ENCODE data around the gene KIRREL2. TPM values are rescaled to one million over a fixed set of nuclear protein-coding genes. Genes with fewer than 3 reads are reported as not detected.

Gene KIRREL2
- total and polyA plus RNA-seq, 2 donors (not counting 1 experiment from before 2014, with no cell fraction given) = not detected

GRCh38 chr19:35813043-35813890 lies 43.4 kb upstream of the KIRREL2 start:
- Mint-ChIP-seq H3K9me3 (ENCODE audit: insufficient read depth) (no peaks in the 10 kb centered on the region), H3K4me1 (no peaks in the 10 kb centered on the region), H3K4me3 (no peak overlapping the region), H3K27me3 (peaks cover 23% of the 10 kb centered on the region), H3K27ac (no peak overlapping the region)
- Histone ChIP-seq H3K4me1 (ENCODE audit: control insufficient read depth in 2 of 2, insufficient read depth in 2 of 2, low read length in 2 of 2) (no peaks in the 10 kb centered on the region), H2AFZ (ENCODE audit: insufficient read depth, low read depth, low read length, poor library complexity, severe bottlenecking) (no peak overlapping the region), H3K27me3 (replicated peaks in 1 of 4; ENCODE audit: control extremely low read depth in 1 of 4, control insufficient read depth in 3 of 4, insufficient read depth in 4 of 4, low read length in 3 of 4) (peaks cover 0 to 2% (median 0%) of the 10 kb centered on the region in 4 experiments), H3K4me2 (replicated peaks; ENCODE audit: low read depth, low read length, poor library complexity, severe bottlenecking) (no peak overlapping the region), H3K9me3 (ENCODE audit: control extremely low read depth in 1 of 3, control insufficient read depth in 2 of 3, insufficient read depth in 1 of 3, low read length in 2 of 3) (peaks cover 0 to 2% (median 0%) of the 10 kb centered on the region in 3 donors), H3K4me3 (ENCODE audit: control extremely low read depth in 1 of 5, extremely low read depth in 1 of 5, insufficient read depth in 1 of 5, low read depth in 2 of 5, low read length in 4 of 5) (no peak overlapping the region), H3K27ac (ENCODE audit: low read length in 2 of 2) (no peak overlapping the region), H3K9ac (ENCODE audit: low read length) (no peak overlapping the region), H3K36me3 (replicated peaks in 1 of 2; ENCODE audit: control extremely low read depth in 1 of 2, control insufficient read depth in 1 of 2, extremely low read depth in 1 of 2, insufficient read depth in 2 of 2, low read length in 1 of 2) (no peaks in the 10 kb centered on the region), H4K20me1 (ENCODE audit: control insufficient read depth, insufficient read depth, low read length, poor library complexity, severe bottlenecking) (no peaks in the 10 kb centered on the region), H3K79me2 (ENCODE audit: control insufficient read depth, insufficient read depth, low read length) (no peaks in the 10 kb centered on the region)
- no peak for TF ChIP-seq CTCF (IDR thresholded peaks at IDR 0.05)
- TF ChIP-seq EZH2 (IDR thresholded peaks at IDR 0.05; ENCODE audit: borderline replicate concordance, insufficient read depth, low read depth, low read length, poor library complexity, severe bottlenecking) = no peak
- ATAC-seq (ENCODE audit: low read depth) (no peak), DNase-seq (no peak)
- 76% methylated on average over 4 of the region's 11 CpGs for WGBS (ENCODE audit: insufficient coverage)
- intact Hi-C loops (cut with micrococcal nuclease) = no loop called here
- ChIA-PET CTCF (no interaction called here), POLR2A (no interaction called here)

- intact Hi-C loops (cut with micrococcal nuclease) = no loop called here
- H3K27me3 Mint-ChIP-seq = peaks cover 23% of the 10 kb centered on the region
These were observed 40.4 kb upstream of the KIRREL2 start for GRCh38 chr19:35816262-35816661.

More at GRCh38 chr19:35816262-35816661, 40.4 kb upstream of the KIRREL2 start:
- Histone ChIP-seq H3K9ac (ENCODE audit: low read length) (no peak overlapping the region), H3K36me3 (replicated peaks in 1 of 2; ENCODE audit: control extremely low read depth in 1 of 2, control insufficient read depth in 1 of 2, extremely low read depth in 1 of 2, insufficient read depth in 2 of 2, low read length in 1 of 2) (no peaks in the 10 kb centered on the region), H3K27ac (ENCODE audit: low read length in 2 of 2) (no peak overlapping the region), H4K20me1 (ENCODE audit: control insufficient read depth, insufficient read depth, low read length, poor library complexity, severe bottlenecking) (no peaks in the 10 kb centered on the region), H3K9me3 (ENCODE audit: control extremely low read depth in 1 of 3, control insufficient read depth in 2 of 3, insufficient read depth in 1 of 3, low read length in 2 of 3) (peaks cover 0 to 2% (median 0%) of the 10 kb centered on the region in 3 donors), H3K79me2 (ENCODE audit: control insufficient read depth, insufficient read depth, low read length) (no peaks in the 10 kb centered on the region), H2AFZ (ENCODE audit: insufficient read depth, low read depth, low read length, poor library complexity, severe bottlenecking) (no peak overlapping the region), H3K4me1 (ENCODE audit: control insufficient read depth in 2 of 2, insufficient read depth in 2 of 2, low read length in 2 of 2) (no peaks in the 10 kb centered on the region), H3K4me3 (ENCODE audit: control extremely low read depth in 1 of 5, extremely low read depth in 1 of 5, insufficient read depth in 1 of 5, low read depth in 2 of 5, low read length in 4 of 5) (no peak overlapping the region), H3K27me3 (replicated peaks in 1 of 4; ENCODE audit: control extremely low read depth in 1 of 4, control insufficient read depth in 3 of 4, insufficient read depth in 4 of 4, low read length in 3 of 4) (peaks cover 0 to 6% (median 0%) of the 10 kb centered on the region in 4 experiments), H3K4me2 (replicated peaks; ENCODE audit: low read depth, low read length, poor library complexity, severe bottlenecking) (no peak overlapping the region)
- DNase-seq (no peak), ATAC-seq (ENCODE audit: low read depth) (no peak)
- H3K27ac Mint-ChIP-seq = no peak overlapping the region
- H3K4me3 Mint-ChIP-seq = no peak overlapping the region
- ChIA-PET POLR2A (no interaction called here), CTCF (interaction anchor here (0.7 kb wide), 1 partner anchor 27 kb away, joined by 3 read pairs; no protein-coding TSS in a partner anchor)
- no peaks in the 10 kb centered on the region for H3K9me3 Mint-ChIP-seq (ENCODE audit: insufficient read depth)
- H3K4me1 Mint-ChIP-seq = no peaks in the 10 kb centered on the region
- TF ChIP-seq EZH2 (IDR thresholded peaks at IDR 0.05; ENCODE audit: borderline replicate concordance, insufficient read depth, low read depth, low read length, poor library complexity, severe bottlenecking) (no peak), CTCF (IDR thresholded peaks at IDR 0.05) (no peak)
- 43% methylated on average over 6 of the region's 6 CpGs for WGBS (ENCODE audit: insufficient coverage)

Measured in B cell (primary cell).